A549 (cell line): ENCODE data around the gene MAP3K14. TPM values are rescaled to one million over a fixed set of nuclear protein-coding genes. Genes with fewer than 3 reads are reported as not detected.

Experiments
- ATAC-seq, 2 experiments: fragments of 200-7000 bp in 1 of 2; fragments of >200 bp in 1 of 2; cut with Nextera tagmentation in 1 of 2; cut with Tn5 transposase in 1 of 2; 3 replicates each; pipeline versions ENCODE4 v1.8.0 to v1.9.1; 2018 to 2020; ENCODE audit warnings: mild to moderate bottlenecking in 1 of 2, moderate library complexity in 1 of 2
- CTCF ChIA-PET: fragments of 300-600 bp; sonication (Branson Sonifier 250); formaldehyde crosslinking; extraction: SDS; loops from one replicate; lab custom pipeline; 2021; ENCODE audit warnings: antibody characterized with exemption, inconsistent platforms; lab: Yijun Ruan, JAX
- POLR2A ChIA-PET: fragments of 350-600 bp; formaldehyde crosslinking; extraction: SDS; loops from one replicate; lab custom pipeline; 2021; ENCODE audit warnings: antibody characterized with exemption, inconsistent platforms; lab: Yijun Ruan, JAX
- DNase-seq, 2 experiments: peaks; one replicate each; pipeline versions ENCODE4 v3.0.0 to v3.0.0-alpha.2; 2011 to 2016; ENCODE audit warnings: low read depth in 1 of 2, low spot score in 1 of 2
- FAIRE-seq: peaks from 2 replicates; lab custom pipeline; 2011; peaks lifted over from hg19 to GRCh38; lab: Jason Lieb, UNC
- H3K27ac ChIP-seq, 2 experiments: fragments of >200 bp; sonication (Bioruptor Twin); formaldehyde crosslinking; 3 replicates each; pipeline ENCODE4 v1.5.1; 2016 to 2017
- H3K4me1 ChIP-seq: fragments of >200 bp; sonication (Bioruptor Twin); formaldehyde crosslinking; 3 replicates; pipeline ENCODE4 v1.6.1; 2016
- H3K4me2 ChIP-seq: fragments of >200 bp; sonication (Bioruptor Twin); formaldehyde crosslinking; 3 replicates; pipeline ENCODE4 v1.6.1; 2016
- H3K4me3 ChIP-seq: fragments of >200 bp; sonication (Bioruptor Twin); formaldehyde crosslinking; 3 replicates; pipeline ENCODE4 v1.5.1; 2016
- H3K9me3 ChIP-seq: fragments of >200 bp; sonication (Bioruptor Twin); formaldehyde crosslinking; 3 replicates; pipeline ENCODE4 v1.6.1; 2016
- CBX2 ChIP-seq: fragments of 200-600 bp; sonication (generic); IDR thresholded peaks from 2 replicates; pipeline ENCODE4 v1.6.1; 2016; ENCODE audit warnings: low read depth, mild to moderate bottlenecking, borderline replicate concordance
- CHD4 ChIP-seq: fragments of 200-600 bp; sonication (generic); IDR thresholded peaks from 2 replicates; pipeline ENCODE4 v1.6.1; 2016; ENCODE audit warnings: antibody characterized with exemption, mild to moderate bottlenecking, borderline replicate concordance
- E2F6 ChIP-seq: IDR thresholded peaks from 2 replicates; pipeline ENCODE4 v1.6.1; 2012; ENCODE audit warnings: low read depth, borderline replicate concordance
- EHF ChIP-seq: fragments of 250-450 bp; sonication (Bioruptor Pico); IDR thresholded peaks from 2 replicates; pipeline ENCODE4 v1.5.0; 2020; ENCODE audit warnings: mild to moderate bottlenecking
- EHMT2 ChIP-seq: fragments of 200-600 bp; sonication (generic); IDR thresholded peaks from 2 replicates; pipeline ENCODE4 v1.6.1; 2016; ENCODE audit warnings: antibody characterized with exemption, low read depth, mild to moderate bottlenecking, moderate library complexity
- FOSL2 ChIP-seq, 2 experiments: fragments of 450-650 bp in 1 of 2; fragments of >200 bp in 1 of 2; sonication (Bioruptor Twin) in 1 of 2; formaldehyde crosslinking; IDR thresholded peaks; 2 replicates each; pipeline versions ENCODE4 v1.5.0 to v1.6.1; 2016 to 2020; ENCODE audit warnings: mild to moderate bottlenecking in 1 of 2, moderate library complexity in 1 of 2
- HEYL ChIP-seq: fragments of 250-450 bp; sonication (Bioruptor Pico); IDR thresholded peaks from 2 replicates; pipeline ENCODE4 v1.8.0; 2021; ENCODE audit warnings: mild to moderate bottlenecking, moderate library complexity
- HMGXB4 ChIP-seq: fragments of 250-450 bp; sonication (Bioruptor Pico); IDR thresholded peaks from 2 replicates; pipeline ENCODE4 v1.5.0; 2021; ENCODE audit warnings: mild to moderate bottlenecking, moderate library complexity, borderline replicate concordance
- HOXA7 ChIP-seq: fragments of 250-450 bp; sonication (Bioruptor Pico); IDR thresholded peaks from 2 replicates; pipeline ENCODE4 v1.5.0; 2020; ENCODE audit warnings: mild to moderate bottlenecking, moderate library complexity
- JUN ChIP-seq, 2 experiments: fragments of >200 bp; sonication (Bioruptor Twin); formaldehyde crosslinking; IDR thresholded peaks; 2 replicates in 1 of 2; 3 replicates in 1 of 2; pipeline ENCODE4 v1.6.1; 2016 to 2017
- MAFK ChIP-seq: fragments of 450-650 bp; IDR thresholded peaks from 2 replicates; pipeline ENCODE4 v1.6.1; 2014; ENCODE audit not compliant: partially characterized antibody
- MAZ ChIP-seq: fragments of 150-350 bp; IDR thresholded peaks from 2 replicates; pipeline ENCODE4 v1.6.1; 2014; ENCODE audit warnings: antibody characterized with exemption, low read depth, low read length, borderline replicate concordance
- MYC ChIP-seq: IDR thresholded peaks from 2 replicates; pipeline ENCODE4 v1.6.1; 2012; ENCODE audit warnings: mild to moderate bottlenecking, inconsistent platforms, low read length, improper control_type of control experiment, borderline replicate concordance
- PHF8 ChIP-seq: fragments of 200-600 bp; sonication (generic); IDR thresholded peaks from 2 replicates; pipeline ENCODE4 v1.6.1; 2016; ENCODE audit warnings: low read depth, mild to moderate bottlenecking, antibody characterized with exemption, moderate library complexity, borderline replicate concordance
- POLR2A ChIP-seq: IDR thresholded peaks from 2 replicates; pipeline ENCODE4 v1.6.1; 2012; ENCODE audit warnings: mild to moderate bottlenecking, low read length
- POLR2AphosphoS2 ChIP-seq: conservative IDR thresholded peaks from 2 replicates; pipeline ENCODE4 v1.6.1; 2012; ENCODE audit warnings: low read length, improper control_type of control experiment, inconsistent platforms
- RFX5 ChIP-seq: fragments of 450-650 bp; IDR thresholded peaks from 2 replicates; pipeline ENCODE4 v1.7.1; 2014; ENCODE audit warnings: antibody characterized with exemption, mild to moderate bottlenecking, moderate library complexity
- RNF2 ChIP-seq: fragments of 200-600 bp; sonication (generic); IDR thresholded peaks from 2 replicates; pipeline ENCODE4 v1.6.1; 2016; ENCODE audit warnings: low read depth, mild to moderate bottlenecking, antibody characterized with exemption, moderate library complexity, borderline replicate concordance
- TFCP2L1 ChIP-seq: fragments of 250-450 bp; sonication (Bioruptor Pico); IDR thresholded peaks from 2 replicates; pipeline ENCODE4 v1.5.0; 2021; ENCODE audit warnings: mild to moderate bottlenecking
- ZNF302 ChIP-seq: fragments of 250-450 bp; sonication (Bioruptor Pico); IDR thresholded peaks from 2 replicates; pipeline ENCODE4 v1.9.0; 2021; ENCODE audit warnings: inconsistent platforms, mild to moderate bottlenecking, moderate library complexity
- ZSCAN20 ChIP-seq: fragments of 250-450 bp; sonication (Bioruptor Pico); IDR thresholded peaks from 2 replicates; pipeline ENCODE4 v1.8.0; 2022; ENCODE audit warnings: mild to moderate bottlenecking, moderate library complexity
- WGBS: methylation state at CpG from one replicate; pipeline ENCODE4 v1.1.6; 2017; ENCODE audit errors: missing lambda C conversion rate; 5-methylcytosine and 5-hydroxymethylcytosine counted together
- polyA plus RNA-seq, 4 experiments: library from polyadenylated mRNA; depleted of rRNA in 3 of 4; stranded (reverse); fragments of >200 nt; fragmentation: RNase III in 1 of 4; extraction: RNeasy Plus Mini Kit Qiagen cat#74134 plus additional on column Dnase treatment in 1 of 4; gene quantifications; 2 replicates in 3 of 4; 3 replicates in 1 of 4; pipeline ENCODE4 v1.2.3, GENCODE V29; 2011 to 2017
- TF ChIP-seq, protein P1 (sequence below): IDR thresholded peaks from 2 replicates; pipeline ENCODE4 v1.6.1; 2012
- TF ChIP-seq, protein P2 (sequence below): fragments of >200 bp; sonication (Bioruptor Twin); formaldehyde crosslinking; IDR thresholded peaks from 2 replicates; pipeline ENCODE4 v1.6.1; 2016

The MAP3K14 gene
- polyA plus RNA-seq, 2 of the 4 experiments (the other 2 are of a cell fraction): 9.1 to 34.5 TPM

DNA sequence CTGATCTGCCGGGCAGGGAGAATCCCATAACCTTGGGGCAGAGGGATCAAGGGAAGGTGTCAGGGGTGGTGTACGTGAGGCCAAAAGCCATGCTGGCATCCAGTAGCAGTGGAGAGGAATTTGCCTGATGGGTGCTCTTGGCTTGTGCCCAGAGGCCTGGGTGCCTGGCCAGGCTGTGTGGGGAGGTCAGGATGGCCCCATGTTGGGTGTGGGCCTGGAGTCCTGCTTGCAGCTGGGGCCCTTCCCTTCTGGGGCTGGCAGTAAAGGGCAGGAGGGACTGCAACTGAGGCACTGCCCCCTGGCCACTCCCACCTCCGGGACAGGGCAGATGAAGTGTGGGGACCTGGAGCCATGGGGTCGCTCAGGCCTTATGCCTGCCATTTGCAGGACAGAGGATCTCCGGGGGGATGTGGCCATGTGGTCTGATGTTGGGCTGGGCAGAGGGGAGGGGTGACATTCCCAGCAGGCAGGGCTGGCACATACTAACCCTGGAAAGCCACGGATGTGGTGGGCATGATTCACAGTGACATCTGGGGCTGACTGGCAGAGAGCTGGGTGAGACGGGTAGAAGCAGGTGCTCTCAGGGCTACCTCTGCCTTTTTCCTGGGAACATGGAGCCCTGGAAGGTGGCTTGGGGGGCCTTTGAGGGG is 91.6 kb downstream of the MAP3K14 start:
- ChIA-PET POLR2A (interaction anchor here (0.7 to 1.7 kb wide), 5 partner anchors 62 to 95 kb away, joined by 3 to 21 read pairs (median 3); partner anchors contain the start of genes HEXIM1 and MAP3K14), CTCF (interaction anchor here (0.9 to 52.3 kb wide), 14 partner anchors 10 to 202 kb away, joined by 3 to 2147 read pairs (median 6); partner anchors contain the start of genes ACBD4, HEXIM1, HEXIM2 and PLCD3)
- Histone ChIP-seq H3K4me2 (peak overlapping the region; percentile 92), H3K4me1 (peaks cover 83% of the 10 kb centered on the region), H3K9me3 (no peaks in the 10 kb centered on the region), H3K27ac (peak overlapping the region; percentile 97), H3K4me3 (no peak overlapping the region)
- no peak for FAIRE-seq
- DNase-seq: peak in 1 of 2 experiments; percentile 20
- 53% methylated on average over 6 of the region's 7 CpGs for WGBS
- ATAC-seq: no peak
- TF ChIP-seq, protein P1, sequence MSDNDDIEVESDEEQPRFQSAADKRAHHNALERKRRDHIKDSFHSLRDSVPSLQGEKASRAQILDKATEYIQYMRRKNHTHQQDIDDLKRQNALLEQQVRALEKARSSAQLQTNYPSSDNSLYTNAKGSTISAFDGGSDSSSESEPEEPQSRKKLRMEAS: peak; percentile 22; the same call in 1 of the 2 replicates
- TF ChIP-seq FOSL2 (IDR thresholded peaks at IDR 0.05) (no peak), FOSL2 (CRISPR knock-in tag; IDR thresholded peaks at IDR 0.05) (peak; percentile 24; the same call in 1 of the 2 replicates), HMGXB4 (CRISPR knock-in tag) (no peak), JUN (IDR thresholded peaks at IDR 0.05) (no peak; a peak in 1 of 5 replicates), CHD4 (no peak), MYC (no peak)
- TF ChIP-seq, all 56 proteins: peak for 2

- DNase-seq (no peak), FAIRE-seq (no peak), ATAC-seq (no peak)
- TF ChIP-seq POLR2A (no peak), TFCP2L1 (CRISPR knock-in tag) (no peak), RFX5 (no peak), HOXA7 (CRISPR knock-in tag) (no peak), EHMT2 (no peak), HEYL (CRISPR knock-in tag) (no peak), RNF2 (no peak)
- TF ChIP-seq, protein P2, sequence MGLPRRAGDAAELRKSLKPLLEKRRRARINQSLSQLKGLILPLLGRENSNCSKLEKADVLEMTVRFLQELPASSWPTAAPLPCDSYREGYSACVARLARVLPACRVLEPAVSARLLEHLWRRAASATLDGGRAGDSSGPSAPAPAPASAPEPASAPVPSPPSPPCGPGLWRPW: no peak
- peak overlapping the region; percentile 97 for H3K27ac ChIP-seq
- H3K4me1 ChIP-seq: peaks cover 83% of the 10 kb centered on the region
- POLR2A ChIA-PET: no interaction called here
- CTCF ChIA-PET: interaction anchor here (0.9 to 52.3 kb wide), 8 partner anchors 11 to 165 kb away, joined by 3 to 2147 read pairs (median 109); partner anchors contain the start of genes ACBD4, HEXIM1, HEXIM2 and PLCD3
- H3K4me2 ChIP-seq: peak overlapping the region; percentile 92
- 93% methylated on average over 9 of the region's 9 CpGs for WGBS
- no peak overlapping the region for H3K4me3 ChIP-seq
- no peaks in the 10 kb centered on the region for H3K9me3 ChIP-seq
Measured at GRCh38 chr17:45224671-45225050, 92.2 kb downstream of the MAP3K14 start.

DNA sequence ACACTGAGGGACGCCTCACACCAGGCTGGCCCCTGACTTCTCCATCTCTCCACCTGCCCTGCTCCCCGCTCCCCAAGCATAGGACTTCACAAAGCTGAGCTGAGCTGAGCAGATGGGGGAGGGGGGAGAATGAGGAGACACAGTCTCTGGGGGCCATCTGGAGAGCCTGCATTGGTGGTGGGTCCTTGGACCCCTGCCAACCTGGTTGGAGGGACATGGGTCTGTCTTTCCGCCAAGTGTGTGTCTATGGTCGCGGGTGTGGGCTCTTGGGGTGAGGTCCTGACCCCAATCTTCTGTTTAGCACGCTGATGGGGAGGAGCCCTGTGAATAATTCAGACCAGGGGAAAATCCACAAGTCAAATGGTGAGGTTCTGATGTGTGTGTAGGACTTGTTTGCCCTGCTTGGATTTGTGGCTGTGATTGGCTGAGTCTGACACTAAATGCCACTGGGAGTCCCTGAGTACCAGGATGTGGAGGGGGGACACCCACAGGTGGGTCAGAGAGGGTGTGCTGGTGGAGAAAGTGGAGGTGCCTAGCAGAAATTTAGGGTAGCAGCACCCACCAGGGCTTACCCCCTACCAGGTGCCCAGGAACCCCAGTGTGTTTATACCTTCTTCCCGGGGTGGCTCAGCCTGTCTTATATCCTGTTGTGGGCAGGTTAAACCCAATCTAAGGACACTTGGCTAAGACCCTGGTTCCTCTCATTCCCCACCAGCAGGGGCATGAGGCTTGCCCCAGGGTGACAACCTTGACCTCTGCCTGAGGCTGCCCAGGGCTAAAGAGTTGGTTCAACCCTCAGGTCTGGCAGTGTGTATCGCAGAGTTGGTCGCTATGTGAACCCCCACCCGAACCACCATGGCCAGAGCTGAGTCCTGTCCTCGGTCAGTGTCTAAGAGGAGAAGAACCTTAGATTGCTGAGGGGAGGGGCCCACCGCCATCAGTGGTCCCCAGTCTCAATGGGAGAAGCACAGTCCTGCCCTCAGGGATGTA is 93.0 kb downstream of the MAP3K14 start:
- peaks cover 84% of the 10 kb centered on the region for H3K4me1 ChIP-seq
- FAIRE-seq: no peak
- CTCF ChIA-PET: interaction anchor here (0.9 to 52.3 kb wide), 10 partner anchors 20 to 204 kb away, joined by 3 to 2147 read pairs (median 153); partner anchors contain the start of genes ACBD4, HEXIM1 and HEXIM2
- TF ChIP-seq HMGXB4 (CRISPR knock-in tag): no peak
- TF ChIP-seq E2F6: no peak
- TF ChIP-seq PHF8: no peak
- no peak for TF ChIP-seq POLR2AphosphoS2
- TF ChIP-seq CBX2: no peak
- TF ChIP-seq, protein P1: no peak
- no peak for TF ChIP-seq EHF (CRISPR knock-in tag)
- TF ChIP-seq, protein P2: no peak
- no peak for TF ChIP-seq HOXA7 (CRISPR knock-in tag)
- no peak for TF ChIP-seq ZNF302 (CRISPR knock-in tag)
- no peak for TF ChIP-seq MAFK
- no peak for TF ChIP-seq ZSCAN20 (CRISPR knock-in tag)
- TF ChIP-seq MAZ: no peak

More for the DNA sequence above, 93.0 kb downstream of the MAP3K14 start:
- H3K4me2 ChIP-seq: peak overlapping the region; percentile 92
- no peak for DNase-seq
- ATAC-seq: no peak
- POLR2A ChIA-PET: interaction anchor here (0.8 kb wide), 1 partner anchor 88 kb away, joined by 4 read pairs; the partner anchor contains the start of gene ACBD4
- H3K27ac ChIP-seq: peak overlapping the region; percentile 97
- no peaks in the 10 kb centered on the region for H3K9me3 ChIP-seq
- WGBS: 85% methylated on average over 12 of the region's 12 CpGs
- H3K4me3 ChIP-seq: peak overlapping the region; percentile 97; the same call in 1 of the 3 replicates
